NOMO-1 treated with dmso at 0.1 percent for 144 hours (cell line): Measurements from ENCODE around the gene SEMA3A.

Source experiments
- DNase-seq: peaks from one replicate; lab custom pipeline; 2025; ENCODE audit not compliant: unreplicated experiment; lab: John Stamatoyannopoulos, UW

The SEMA3A gene

GRCh38 chr7:84112771-84113170 lies 81.8 kb downstream of the SEMA3A start:
- DNase-seq, result no peak

DNA sequence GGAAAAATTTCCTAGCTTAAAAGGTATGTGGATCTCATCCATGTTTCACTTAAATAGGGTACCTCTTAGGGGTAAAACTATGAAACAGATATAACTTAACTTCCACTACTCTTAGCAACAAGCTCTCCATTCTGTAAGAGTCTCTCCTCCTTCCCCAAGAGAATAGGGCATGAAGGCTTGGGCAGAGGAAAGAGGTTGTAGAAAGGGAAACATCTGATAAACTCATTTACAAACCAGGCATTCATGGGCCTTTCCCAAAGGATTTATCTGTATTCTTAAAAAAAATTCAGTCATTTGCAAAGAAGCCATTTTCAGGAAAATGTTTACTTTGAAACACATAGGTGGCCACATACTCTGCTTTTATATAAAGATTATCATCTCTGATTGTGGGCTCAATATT lies 82.7 kb downstream of the SEMA3A start:
- DNase-seq, result no peak

- DNase-seq, result no peak
These were observed 84.2 kb downstream of the SEMA3A start for GRCh38 chr7:84110400-84110799.

DNA sequence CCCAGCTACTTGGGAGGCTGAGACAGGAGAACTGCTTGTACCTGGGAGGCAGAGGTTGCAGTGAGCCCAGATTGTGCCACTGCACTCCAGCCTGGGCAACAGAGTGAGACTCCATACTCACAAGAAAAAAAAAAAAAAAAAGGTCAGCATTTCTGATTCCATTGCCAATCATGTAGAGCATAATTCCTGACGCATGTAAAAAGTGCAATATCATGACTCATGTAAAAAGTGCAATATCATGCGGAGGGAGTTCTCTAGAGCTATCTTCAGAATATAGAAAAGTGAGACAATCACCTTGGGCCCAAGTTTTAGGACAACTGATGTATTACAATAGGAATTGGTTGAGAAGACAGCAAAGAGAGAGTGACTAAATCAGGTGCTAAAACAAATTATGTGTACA lies 85.8 kb downstream of the SEMA3A start:
- no peak for DNase-seq

- no peak for DNase-seq
These were observed 86.5 kb downstream of the SEMA3A start for GRCh38 chr7:84108119-84108518.

DNA sequence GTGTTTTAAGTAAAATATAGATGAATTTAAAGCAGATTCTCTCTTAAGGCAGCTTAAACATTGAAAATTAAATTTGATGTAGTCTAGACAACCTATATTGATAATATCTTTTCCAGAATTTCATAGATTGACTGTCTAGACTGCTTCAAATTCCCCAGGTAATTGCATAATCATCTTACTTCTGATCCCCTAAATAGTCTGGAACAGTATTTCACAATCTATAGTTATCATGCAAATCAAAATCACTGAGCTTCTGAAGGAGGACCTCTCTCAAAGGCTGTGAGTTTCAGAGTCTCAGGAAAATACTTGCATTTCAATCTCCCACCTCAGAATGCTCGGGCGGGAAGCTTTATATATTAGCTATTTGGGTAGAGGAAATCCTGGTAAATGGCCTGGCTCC lies 87.3 kb downstream of the SEMA3A start:
- no peak for DNase-seq

DNA sequence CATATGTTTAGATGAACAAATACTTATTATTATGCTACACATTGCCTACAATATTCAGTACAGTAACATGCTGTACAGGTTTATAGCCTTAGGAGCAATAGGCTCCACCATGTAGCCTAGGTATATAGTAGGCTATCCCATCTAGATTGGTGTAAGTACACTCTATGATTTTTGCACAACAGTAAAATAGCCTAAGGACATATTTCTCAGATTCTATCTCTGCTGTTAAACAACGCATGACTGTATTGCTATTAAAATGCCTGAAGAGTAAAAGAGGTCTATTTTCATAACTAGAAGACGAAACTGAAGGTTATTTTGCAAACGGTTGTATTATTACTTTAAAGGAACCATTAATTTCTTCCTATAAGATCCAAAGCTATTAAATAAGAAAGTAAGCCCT lies 88.3 kb downstream of the SEMA3A start:
- DNase-seq, result no peak

DNA sequence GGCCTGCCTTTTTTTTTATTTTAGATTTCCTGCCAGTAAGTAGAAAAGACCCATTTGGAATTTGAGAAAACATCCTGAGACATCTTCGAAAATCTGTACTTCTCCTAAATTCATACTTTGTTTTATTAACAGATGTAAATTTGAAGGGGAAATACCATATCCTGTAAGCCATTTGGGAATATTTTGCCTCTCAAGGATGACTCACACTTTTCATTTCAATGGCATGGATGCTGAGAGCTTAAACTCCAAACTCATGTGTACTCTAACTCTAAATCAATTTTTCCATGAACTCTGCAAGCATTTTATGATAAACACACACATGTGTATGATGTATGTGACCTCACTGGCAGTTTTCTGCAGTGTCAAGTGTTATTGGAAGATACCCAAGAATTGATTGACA lies 89.0 kb downstream of the SEMA3A start:
- DNase-seq, result no peak

GRCh38 chr7:84104826-84105225 lies 89.8 kb downstream of the SEMA3A start:
- no peak for DNase-seq

GRCh38 chr7:84102213-84102612 lies 92.4 kb downstream of the SEMA3A start:
- DNase-seq, result no peak

- no peak for DNase-seq
These were observed 93.7 kb downstream of the SEMA3A start for GRCh38 chr7:84100866-84101265.

DNA sequence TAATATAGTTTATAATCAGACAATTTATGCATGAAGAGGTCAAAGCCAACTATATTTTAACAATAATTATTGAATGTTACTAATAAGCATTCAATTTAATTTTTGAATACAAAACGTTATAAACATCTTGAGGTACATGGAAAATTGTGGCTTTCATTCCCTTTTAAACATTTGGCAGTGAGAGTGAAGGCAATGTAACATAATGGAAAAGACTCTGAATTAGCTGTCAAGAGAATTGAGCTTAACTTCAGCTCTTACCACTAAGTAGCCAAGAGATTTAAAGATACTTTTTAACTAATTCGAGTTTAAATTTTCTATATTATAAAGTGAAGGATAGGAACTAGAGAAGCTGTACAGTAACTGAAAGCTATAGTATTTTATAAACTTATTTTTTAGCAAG lies 98.6 kb downstream of the SEMA3A start:
- DNase-seq, result no peak

DNA sequence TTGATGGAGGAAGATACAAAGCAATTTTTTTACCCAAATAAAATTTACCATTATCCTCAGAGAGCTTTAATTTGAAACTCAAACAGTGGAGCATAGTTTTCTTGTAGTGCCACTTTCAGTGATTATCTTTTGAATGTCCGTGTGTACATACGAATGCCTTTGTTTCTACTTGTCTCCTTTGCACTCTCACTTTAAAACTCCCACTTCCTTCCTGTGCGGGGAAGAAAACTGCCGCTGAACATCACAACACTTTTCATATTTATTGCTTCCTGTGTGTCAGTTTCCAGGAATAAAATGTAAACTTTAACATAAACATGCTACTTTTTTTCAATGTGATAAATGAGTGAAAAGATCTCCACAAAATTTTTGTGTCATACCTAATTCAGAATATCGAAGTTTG lies 102.4 kb downstream of the SEMA3A start:
- DNase-seq, result peak; percentile 9

DNA sequence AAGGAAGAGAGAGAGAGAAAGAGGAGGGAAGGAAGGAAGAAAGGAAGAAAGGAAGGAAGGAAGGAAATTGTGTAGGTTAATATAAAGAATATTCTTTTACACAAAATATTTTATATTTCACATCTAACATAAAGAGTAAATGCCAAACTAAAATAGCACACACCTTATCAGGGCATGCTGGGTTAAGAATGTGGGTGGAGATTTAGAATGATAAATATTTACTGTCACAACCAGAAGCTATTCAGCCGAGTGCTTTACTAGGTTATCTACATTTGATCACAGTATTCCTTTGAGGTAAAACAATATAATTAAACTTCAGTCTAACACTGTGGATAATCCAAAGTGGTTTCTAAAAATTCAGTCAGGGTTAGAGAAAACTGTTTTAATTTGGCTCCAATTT lies 103.3 kb downstream of the SEMA3A start:
- no peak for DNase-seq

GRCh38 chr7:84088802-84089201 lies 105.8 kb downstream of the SEMA3A start:
- no peak for DNase-seq

DNA sequence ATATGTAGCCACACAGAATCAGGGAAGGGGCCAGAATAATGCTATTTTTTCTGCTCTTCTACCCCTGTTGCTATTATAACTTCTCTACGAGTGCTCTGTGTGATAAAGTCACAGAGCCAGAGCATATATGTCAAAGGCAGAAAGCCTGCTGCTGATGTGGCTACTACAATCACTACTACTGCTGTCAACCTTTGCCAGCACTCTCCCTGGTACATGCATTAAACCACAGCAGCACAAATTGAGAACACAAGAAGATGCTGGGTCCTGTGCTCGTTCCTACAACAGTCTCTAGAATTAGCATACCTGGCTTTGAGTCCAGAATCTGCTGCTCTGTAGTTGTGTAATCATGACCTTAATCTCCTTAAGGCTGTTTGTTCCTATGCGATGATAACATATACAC lies 108.6 kb downstream of the SEMA3A start:
- DNase-seq, result no peak

DNA sequence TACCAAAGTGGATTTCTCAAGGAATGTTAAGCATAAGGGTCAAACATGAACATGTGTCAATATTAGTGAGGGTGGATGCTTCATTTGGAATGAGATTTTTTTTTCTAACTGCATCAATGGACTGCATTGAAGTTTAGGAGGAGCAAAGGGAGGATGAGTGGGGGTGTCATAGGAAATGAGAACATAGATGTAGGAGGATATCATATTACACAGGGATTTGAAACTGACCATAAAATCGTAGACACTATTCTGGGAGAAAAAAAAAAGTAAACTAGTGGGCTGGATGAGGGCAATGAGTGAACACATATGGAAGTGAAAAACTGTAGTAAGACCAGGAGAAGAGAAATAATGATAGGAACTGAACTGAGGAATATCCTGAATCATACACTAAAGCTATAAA lies 109.4 kb downstream of the SEMA3A start:
- DNase-seq, result no peak

DNA sequence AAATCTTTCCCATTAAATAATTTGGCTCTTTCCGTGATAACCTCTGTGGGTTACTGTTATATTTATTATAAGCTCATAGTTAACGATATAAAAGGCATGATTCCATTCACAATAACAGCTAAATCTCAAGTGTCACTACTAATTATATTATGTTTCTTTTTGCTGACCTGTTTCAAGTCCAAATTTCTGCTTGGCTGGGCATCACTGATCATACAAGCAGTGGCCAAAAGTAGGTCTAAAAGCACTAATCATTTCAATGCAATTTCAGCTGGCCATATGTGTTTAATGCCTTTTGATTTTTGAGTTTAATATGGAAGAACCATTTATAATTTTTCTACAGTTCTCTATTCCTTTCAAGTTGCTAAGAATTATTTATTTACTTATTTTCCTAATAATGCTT lies 110.7 kb downstream of the SEMA3A start:
- no peak for DNase-seq

- no peak for DNase-seq
These were observed 112.5 kb downstream of the SEMA3A start for GRCh38 chr7:84081973-84082522.

DNA sequence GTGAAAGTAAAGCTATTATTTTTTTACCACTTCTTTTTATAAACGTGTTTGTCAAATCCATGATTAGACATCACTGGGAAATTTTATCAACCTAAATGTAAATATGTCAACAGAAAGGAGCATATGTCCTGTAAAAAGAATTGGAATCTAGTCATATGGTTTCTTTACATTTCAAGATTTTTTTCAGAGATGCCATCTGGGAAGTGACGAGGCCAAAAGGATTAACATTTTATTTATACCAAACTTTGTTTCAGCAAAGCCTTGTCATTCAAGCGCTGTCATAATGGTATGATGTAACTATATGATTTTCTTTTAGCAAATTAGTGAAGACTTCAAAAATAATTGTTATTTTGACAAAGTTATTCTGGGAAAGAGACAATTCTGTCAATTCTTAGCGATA lies 117.3 kb downstream of the SEMA3A start:
- DNase-seq, result no peak

DNA sequence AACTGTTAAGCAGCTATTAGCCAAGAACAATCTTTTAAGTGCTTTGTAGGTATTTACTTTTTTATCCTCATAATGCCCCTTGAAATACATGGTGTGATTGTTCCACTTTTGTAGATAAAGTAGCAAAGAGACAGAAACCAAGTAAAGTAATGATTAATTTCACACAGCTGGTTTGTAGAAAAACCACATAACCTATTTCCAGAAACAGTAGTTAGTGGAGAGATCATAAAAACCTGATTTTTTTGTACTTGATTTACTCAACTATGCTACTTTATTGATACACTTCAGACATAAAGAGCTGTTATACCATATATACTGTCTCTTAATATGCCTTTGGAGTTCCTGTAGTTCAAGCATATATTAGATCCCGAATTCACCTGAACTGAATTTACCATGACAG lies 118.4 kb downstream of the SEMA3A start:
- DNase-seq, result no peak

- DNase-seq, result no peak
These were observed 121.3 kb downstream of the SEMA3A start for GRCh38 chr7:84073186-84073875.

DNA sequence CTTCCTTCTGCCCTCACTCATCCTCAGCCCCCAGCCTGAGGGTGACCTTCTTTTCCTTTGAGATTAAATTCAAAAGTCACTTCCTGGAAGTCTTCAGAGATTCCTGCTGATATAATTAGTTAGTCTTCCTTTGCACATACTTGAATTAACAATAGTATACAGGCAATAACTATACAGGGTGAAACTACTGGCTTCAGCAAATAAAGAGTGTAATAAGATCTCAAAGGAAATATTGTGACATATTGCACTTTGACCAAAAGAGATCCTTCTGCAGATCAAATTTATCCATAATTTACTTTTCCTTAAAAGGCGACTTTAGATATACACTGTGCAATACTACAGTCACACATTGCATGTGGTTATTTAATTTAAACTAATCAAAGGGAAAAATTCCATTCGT lies 123.8 kb downstream of the SEMA3A start:
- no peak for DNase-seq
